Mucosa of gallbladder (tissue), 1 donor: Measurements from ENCODE around the gene SND1. TPM values are rescaled to one million over a fixed set of nuclear protein-coding genes. Genes with fewer than 3 reads are reported as not detected.

ENCODE experiments used
- DNase-seq: peaks from one replicate; pipeline ENCODE4 v3.0.0-alpha.2; 2020; ENCODE audit warnings: low spot score
- total RNA-seq: library from RNA; stranded (reverse); gene quantifications from one replicate; pipeline ENCODE4 v1.2.1, GENCODE V29; 2021
- donor health status: DM: no; HTN: no; CAD: no.

Gene SND1
- total RNA-seq, 1 donor from 2014 or later = 136 TPM

- DNase-seq = no peak
These were observed 211.1 kb downstream of the SND1 start for GRCh38 chr7:127863082-127863481.

- DNase-seq = no peak
These were observed 213.5 kb downstream of the SND1 start for GRCh38 chr7:127865466-127865865.

GRCh38 chr7:127870231-127870907, 218.4 kb downstream of the SND1 start:
- no peak for DNase-seq

GRCh38 chr7:127871226-127871625, 219.2 kb downstream of the SND1 start:
- DNase-seq = no peak

GRCh38 chr7:127872122-127872521, 220.1 kb downstream of the SND1 start:
- no peak for DNase-seq

- DNase-seq = no peak
These were observed 221.2 kb downstream of the SND1 start for GRCh38 chr7:127873151-127873550.

GRCh38 chr7:127873715-127874636, 222.0 kb downstream of the SND1 start:
- no peak for DNase-seq

GRCh38 chr7:127874951-127875608, 223.1 kb downstream of the SND1 start:
- DNase-seq = no peak

- DNase-seq = no peak
These were observed 224.4 kb downstream of the SND1 start for GRCh38 chr7:127876393-127876792.

GRCh38 chr7:127877951-127878350, 226.0 kb downstream of the SND1 start:
- no peak for DNase-seq

GRCh38 chr7:127878791-127879190, 226.8 kb downstream of the SND1 start:
- no peak for DNase-seq

- no peak for DNase-seq
These were observed 227.4 kb downstream of the SND1 start for GRCh38 chr7:127879436-127879835.

- no peak for DNase-seq
These were observed 227.9 kb downstream of the SND1 start for GRCh38 chr7:127879942-127880341.

- no peak for DNase-seq
These were observed 228.5 kb downstream of the SND1 start for GRCh38 chr7:127880454-127880853.

- no peak for DNase-seq
These were observed 229.6 kb downstream of the SND1 start for GRCh38 chr7:127881564-127881963.

- DNase-seq = no peak
These were observed 230.4 kb downstream of the SND1 start for GRCh38 chr7:127882313-127882920.

GRCh38 chr7:127884066-127884559, 232.1 kb downstream of the SND1 start:
- DNase-seq = no peak

- DNase-seq = no peak
These were observed 233.3 kb downstream of the SND1 start for GRCh38 chr7:127885222-127885772.

GRCh38 chr7:127885843-127886242, 233.8 kb downstream of the SND1 start:
- peak; percentile 13 for DNase-seq

- no peak for DNase-seq
These were observed 234.3 kb downstream of the SND1 start for GRCh38 chr7:127886248-127886647.

GRCh38 chr7:127887096-127887495, 235.1 kb downstream of the SND1 start:
- no peak for DNase-seq

GRCh38 chr7:127887631-127888030, 235.6 kb downstream of the SND1 start:
- no peak for DNase-seq
